HepG2 (cell line): ENCODE results near the gene SLC25A44. TPM values are rescaled to one million over a fixed set of nuclear protein-coding genes. Genes with fewer than 3 reads are reported as not detected.

Source experiments
- ELF3 ChIP-seq: IDR thresholded peaks from 2 replicates; pipeline ENCODE4 v1.6.1; 2016; ENCODE audit warnings: missing genetic modification reagents, missing compliant biosample characterization
- HINFP ChIP-seq: sonication (generic); formaldehyde crosslinking; IDR thresholded peaks from 2 replicates; pipeline ENCODE4 v1.4.0; 2020; ENCODE audit warnings: low read depth, mild to moderate bottlenecking, missing genetic modification reagents
- HMGA1 ChIP-seq: sonication (generic); formaldehyde crosslinking; conservative IDR thresholded peaks from 2 replicates; pipeline ENCODE4 v1.4.0; 2020; ENCODE audit warnings: missing genetic modification reagents
- HNF4G ChIP-seq, 2 experiments: sonication (generic) in 1 of 2; formaldehyde crosslinking in 1 of 2; IDR thresholded peaks; 2 replicates each; pipeline versions ENCODE4 v1.4.0 to v1.6.1; 2011 to 2020; ENCODE audit warnings: borderline replicate concordance in 2 of 2, low read depth in 2 of 2, mild to moderate bottlenecking in 2 of 2, low read length in 1 of 2, missing genetic modification reagents in 1 of 2, moderate library complexity in 1 of 2
- NKX3-1 ChIP-seq: sonication (generic); formaldehyde crosslinking; IDR thresholded peaks from 2 replicates; pipeline ENCODE4 v1.5.0; 2020; ENCODE audit warnings: missing genetic modification reagents
- PHB2 ChIP-seq: fragments of 450-650 bp; IDR thresholded peaks from 2 replicates; pipeline ENCODE4 v1.6.1; 2018; ENCODE audit not compliant: partially characterized antibody
- RAD21 ChIP-seq: fragments of 450-650 bp; formaldehyde crosslinking; IDR thresholded peaks from 2 replicates; pipeline ENCODE4 v1.5.0; 2020; ENCODE audit warnings: mild to moderate bottlenecking
- SUZ12 ChIP-seq: fragments of 150-350 bp; IDR thresholded peaks from 2 replicates; pipeline ENCODE4 v1.6.1; 2014; ENCODE audit warnings: low read depth, low read length
- TCF7 ChIP-seq: sonication (generic); IDR thresholded peaks from 2 replicates; pipeline ENCODE4 v1.6.1; 2016; ENCODE audit warnings: antibody characterized with exemption, low read depth
- ZBTB21 ChIP-seq: sonication (generic); formaldehyde crosslinking; IDR thresholded peaks from 2 replicates; pipeline ENCODE4 v1.4.0; 2020; ENCODE audit warnings: missing genetic modification reagents
- ZNF296 ChIP-seq: sonication (generic); formaldehyde crosslinking; conservative IDR thresholded peaks from 2 replicates; pipeline ENCODE4 v1.5.0; 2020; ENCODE audit warnings: mild to moderate bottlenecking, missing genetic modification reagents
- ZNF644 ChIP-seq: IDR thresholded peaks from 2 replicates; pipeline ENCODE4 v1.6.1; 2016; ENCODE audit warnings: low read depth
- ZNF678 ChIP-seq: sonication (generic); formaldehyde crosslinking; IDR thresholded peaks from 2 replicates; pipeline ENCODE4 v1.4.0; 2020; ENCODE audit warnings: mild to moderate bottlenecking, missing genetic modification reagents
- ZNF891 ChIP-seq: sonication (generic); formaldehyde crosslinking; IDR thresholded peaks from 2 replicates; pipeline ENCODE4 v1.5.0; 2020; ENCODE audit warnings: mild to moderate bottlenecking, missing genetic modification reagents
- polyA plus RNA-seq, 8 experiments: library from polyadenylated mRNA; depleted of rRNA in 3 of 8; stranded (reverse) in 7 of 8; unstranded in 1 of 8; fragments of >200 nt; fragmentation: Illumina TruSeq in 4 of 8; extraction: Trizol in 4 of 8; gene quantifications; 2 replicates each; pipeline versions ENCODE4 v1.2.1 to v1.2.3, GENCODE V29; 2011 to 2016; ENCODE audit warnings: low read depth in 4 of 8, missing spikeins in 1 of 8, mixed read lengths in 1 of 8; ENCODE audit not compliant: insufficient read depth in 1 of 8
- total RNA-seq, 5 experiments: library from RNA; depleted of rRNA; stranded (reverse); fragments of >200 nt; fragmentation: Illumina TruSeq; extraction: Trizol; gene quantifications; 2 replicates each; pipeline ENCODE4 v1.2.3, GENCODE V29; 2016; ENCODE audit warnings: low read depth in 1 of 5
- TF ChIP-seq, protein P1 (sequence below): sonication (generic); formaldehyde crosslinking; IDR thresholded peaks from 2 replicates; pipeline ENCODE4 v1.9.0; 2021; ENCODE audit warnings: missing genetic modification reagents, borderline replicate concordance
- TF ChIP-seq, protein P2 (sequence below): sonication (generic); formaldehyde crosslinking; IDR thresholded peaks from 2 replicates; pipeline ENCODE4 v1.4.0; 2020; ENCODE audit warnings: missing genetic modification reagents, mild to moderate bottlenecking, borderline replicate concordance
- TF ChIP-seq, protein P3 (sequence below): sonication (generic); formaldehyde crosslinking; IDR thresholded peaks from 2 replicates; pipeline ENCODE4 v1.4.0; 2020; ENCODE audit warnings: missing genetic modification reagents

The SLC25A44 gene
- total and polyA plus RNA-seq, 2 of the 13 experiments (the other 11 are each of a cell fraction or from before 2014, with no cell fraction given) = 10.7 to 13.4 TPM

DNA sequence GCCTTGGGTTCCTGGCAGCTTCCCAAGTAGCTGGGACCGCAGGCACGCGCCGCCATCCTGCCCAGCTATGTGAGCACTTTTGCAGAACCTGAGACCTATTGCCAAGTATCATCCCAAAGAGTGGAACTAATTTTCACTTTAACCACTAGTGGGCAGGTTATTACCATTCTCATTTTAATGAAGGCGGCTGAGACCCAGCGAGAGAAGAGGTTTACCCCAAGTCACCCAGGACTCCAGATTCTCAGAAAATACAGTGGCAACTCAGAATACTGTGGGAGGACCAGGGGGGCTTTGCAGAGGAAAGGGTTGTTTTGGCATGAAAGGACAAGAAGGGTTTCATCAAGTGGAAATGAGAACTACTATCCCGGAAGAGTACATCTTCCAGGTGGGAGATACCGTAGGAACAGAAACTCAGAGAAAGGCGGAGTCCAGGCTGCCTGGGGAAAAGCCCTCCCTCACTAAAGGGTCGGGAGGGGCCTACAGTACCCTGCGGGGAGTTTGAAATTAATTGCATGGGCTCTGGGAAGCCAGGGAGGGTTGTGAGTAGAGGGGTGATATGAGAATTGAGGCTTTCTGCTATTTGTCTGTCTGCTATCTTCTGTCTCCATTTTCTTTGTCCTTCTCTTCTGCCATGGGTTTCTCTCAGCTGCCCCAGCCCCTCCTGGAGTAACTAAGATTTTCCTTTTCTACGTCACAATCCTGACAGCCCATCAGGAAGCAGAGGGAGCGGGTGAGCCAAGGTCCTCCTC, 47.7 kb upstream of the SLC25A44 start (continued):
- TF ChIP-seq, protein P1, sequence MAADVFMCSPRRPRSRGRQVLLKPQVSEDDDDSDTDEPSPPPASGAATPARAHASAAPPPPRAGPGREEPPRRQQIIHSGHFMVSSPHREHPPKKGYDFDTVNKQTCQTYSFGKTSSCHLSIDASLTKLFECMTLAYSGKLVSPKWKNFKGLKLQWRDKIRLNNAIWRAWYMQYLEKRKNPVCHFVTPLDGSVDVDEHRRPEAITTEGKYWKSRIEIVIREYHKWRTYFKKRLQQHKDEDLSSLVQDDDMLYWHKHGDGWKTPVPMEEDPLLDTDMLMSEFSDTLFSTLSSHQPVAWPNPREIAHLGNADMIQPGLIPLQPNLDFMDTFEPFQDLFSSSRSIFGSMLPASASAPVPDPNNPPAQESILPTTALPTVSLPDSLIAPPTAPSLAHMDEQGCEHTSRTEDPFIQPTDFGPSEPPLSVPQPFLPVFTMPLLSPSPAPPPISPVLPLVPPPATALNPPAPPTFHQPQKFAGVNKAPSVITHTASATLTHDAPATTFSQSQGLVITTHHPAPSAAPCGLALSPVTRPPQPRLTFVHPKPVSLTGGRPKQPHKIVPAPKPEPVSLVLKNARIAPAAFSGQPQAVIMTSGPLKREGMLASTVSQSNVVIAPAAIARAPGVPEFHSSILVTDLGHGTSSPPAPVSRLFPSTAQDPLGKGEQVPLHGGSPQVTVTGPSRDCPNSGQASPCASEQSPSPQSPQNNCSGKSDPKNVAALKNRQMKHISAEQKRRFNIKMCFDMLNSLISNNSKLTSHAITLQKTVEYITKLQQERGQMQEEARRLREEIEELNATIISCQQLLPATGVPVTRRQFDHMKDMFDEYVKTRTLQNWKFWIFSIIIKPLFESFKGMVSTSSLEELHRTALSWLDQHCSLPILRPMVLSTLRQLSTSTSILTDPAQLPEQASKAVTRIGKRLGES (CRISPR knock-in tag) = no peak
- TF ChIP-seq ZNF644 (no peak), NKX3-1 (no peak), ZBTB21 (CRISPR knock-in tag) (no peak), RAD21 (peak; percentile 92), SUZ12 (no peak), HMGA1 (CRISPR knock-in tag) (no peak), HINFP (CRISPR knock-in tag) (no peak), PHB2 (no peak), ELF3 (CRISPR knock-in tag) (peak; percentile 67), ZNF678 (no peak), TCF7 (no peak), ZNF296 (CRISPR knock-in tag) (no peak), ZNF891 (CRISPR knock-in tag) (no peak), HNF4G (IDR thresholded peaks at IDR 0.05; ENCODE audit: borderline replicate concordance, low read depth, low read length) (no peak), HNF4G (CRISPR knock-in tag; IDR thresholded peaks at IDR 0.05; ENCODE audit: borderline replicate concordance, low read depth) (no peak)
- TF ChIP-seq, protein P2, sequence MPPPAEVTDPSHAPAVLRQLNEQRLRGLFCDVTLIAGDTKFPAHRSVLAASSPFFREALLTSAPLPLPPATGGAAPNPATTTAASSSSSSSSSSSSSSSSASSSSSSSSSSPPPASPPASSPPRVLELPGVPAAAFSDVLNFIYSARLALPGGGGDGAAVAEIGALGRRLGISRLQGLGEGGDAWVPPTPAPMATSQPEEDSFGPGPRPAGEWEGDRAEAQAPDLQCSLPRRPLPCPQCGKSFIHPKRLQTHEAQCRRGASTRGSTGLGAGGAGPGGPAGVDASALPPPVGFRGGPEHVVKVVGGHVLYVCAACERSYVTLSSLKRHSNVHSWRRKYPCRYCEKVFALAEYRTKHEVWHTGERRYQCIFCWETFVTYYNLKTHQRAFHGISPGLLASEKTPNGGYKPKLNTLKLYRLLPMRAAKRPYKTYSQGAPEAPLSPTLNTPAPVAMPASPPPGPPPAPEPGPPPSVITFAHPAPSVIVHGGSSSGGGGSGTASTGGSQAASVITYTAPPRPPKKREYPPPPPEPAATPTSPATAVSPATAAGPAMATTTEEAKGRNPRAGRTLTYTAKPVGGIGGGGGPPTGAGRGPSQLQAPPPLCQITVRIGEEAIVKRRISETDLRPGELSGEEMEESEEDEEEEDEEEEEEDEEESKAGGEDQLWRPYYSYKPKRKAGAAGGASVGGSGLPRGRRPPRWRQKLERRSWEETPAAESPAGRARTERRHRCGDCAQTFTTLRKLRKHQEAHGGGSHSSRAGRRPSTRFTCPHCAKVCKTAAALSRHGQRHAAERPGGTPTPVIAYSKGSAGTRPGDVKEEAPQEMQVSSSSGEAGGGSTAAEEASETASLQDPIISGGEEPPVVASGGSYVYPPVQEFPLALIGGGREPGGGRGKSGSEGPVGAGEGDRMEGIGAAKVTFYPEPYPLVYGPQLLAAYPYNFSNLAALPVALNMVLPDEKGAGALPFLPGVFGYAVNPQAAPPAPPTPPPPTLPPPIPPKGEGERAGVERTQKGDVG (CRISPR knock-in tag) = no peak
- TF ChIP-seq, protein P3, sequence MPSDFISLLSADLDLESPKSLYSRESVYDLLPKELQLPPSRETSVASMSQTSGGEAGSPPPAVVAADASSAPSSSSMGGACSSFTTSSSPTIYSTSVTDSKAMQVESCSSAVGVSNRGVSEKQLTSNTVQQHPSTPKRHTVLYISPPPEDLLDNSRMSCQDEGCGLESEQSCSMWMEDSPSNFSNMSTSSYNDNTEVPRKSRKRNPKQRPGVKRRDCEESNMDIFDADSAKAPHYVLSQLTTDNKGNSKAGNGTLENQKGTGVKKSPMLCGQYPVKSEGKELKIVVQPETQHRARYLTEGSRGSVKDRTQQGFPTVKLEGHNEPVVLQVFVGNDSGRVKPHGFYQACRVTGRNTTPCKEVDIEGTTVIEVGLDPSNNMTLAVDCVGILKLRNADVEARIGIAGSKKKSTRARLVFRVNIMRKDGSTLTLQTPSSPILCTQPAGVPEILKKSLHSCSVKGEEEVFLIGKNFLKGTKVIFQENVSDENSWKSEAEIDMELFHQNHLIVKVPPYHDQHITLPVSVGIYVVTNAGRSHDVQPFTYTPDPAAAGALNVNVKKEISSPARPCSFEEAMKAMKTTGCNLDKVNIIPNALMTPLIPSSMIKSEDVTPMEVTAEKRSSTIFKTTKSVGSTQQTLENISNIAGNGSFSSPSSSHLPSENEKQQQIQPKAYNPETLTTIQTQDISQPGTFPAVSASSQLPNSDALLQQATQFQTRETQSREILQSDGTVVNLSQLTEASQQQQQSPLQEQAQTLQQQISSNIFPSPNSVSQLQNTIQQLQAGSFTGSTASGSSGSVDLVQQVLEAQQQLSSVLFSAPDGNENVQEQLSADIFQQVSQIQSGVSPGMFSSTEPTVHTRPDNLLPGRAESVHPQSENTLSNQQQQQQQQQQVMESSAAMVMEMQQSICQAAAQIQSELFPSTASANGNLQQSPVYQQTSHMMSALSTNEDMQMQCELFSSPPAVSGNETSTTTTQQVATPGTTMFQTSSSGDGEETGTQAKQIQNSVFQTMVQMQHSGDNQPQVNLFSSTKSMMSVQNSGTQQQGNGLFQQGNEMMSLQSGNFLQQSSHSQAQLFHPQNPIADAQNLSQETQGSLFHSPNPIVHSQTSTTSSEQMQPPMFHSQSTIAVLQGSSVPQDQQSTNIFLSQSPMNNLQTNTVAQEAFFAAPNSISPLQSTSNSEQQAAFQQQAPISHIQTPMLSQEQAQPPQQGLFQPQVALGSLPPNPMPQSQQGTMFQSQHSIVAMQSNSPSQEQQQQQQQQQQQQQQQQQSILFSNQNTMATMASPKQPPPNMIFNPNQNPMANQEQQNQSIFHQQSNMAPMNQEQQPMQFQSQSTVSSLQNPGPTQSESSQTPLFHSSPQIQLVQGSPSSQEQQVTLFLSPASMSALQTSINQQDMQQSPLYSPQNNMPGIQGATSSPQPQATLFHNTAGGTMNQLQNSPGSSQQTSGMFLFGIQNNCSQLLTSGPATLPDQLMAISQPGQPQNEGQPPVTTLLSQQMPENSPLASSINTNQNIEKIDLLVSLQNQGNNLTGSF = no peak
